Prostate gland (tissue), 2 donors: ENCODE measurements around the gene GRIP2. TPM values are rescaled to one million over a fixed set of nuclear protein-coding genes. Genes with fewer than 3 reads are reported as not detected.

Experiments used
- DNase-seq: peaks from one replicate; pipeline ENCODE4 v3.0.0-alpha.2; 2019; ENCODE audit warnings: low spot score
- H3K27ac ChIP-seq, 2 donors: fragments of 200-600 bp; sonication (generic); 2 replicates each; pipeline ENCODE4 v1.5.1; 2017 to 2019
- H3K27me3 ChIP-seq: fragments of 200-600 bp; sonication (generic); replicated peaks from 2 replicates; pipeline ENCODE4 v1.5.1; 2019; ENCODE audit not compliant: insufficient read depth
- H3K36me3 ChIP-seq, 2 donors: fragments of 200-600 bp; sonication (generic); 1 replicate in 1 of 2; 2 replicates in 1 of 2; pipeline versions ENCODE4 v1.5.1 to v1.8.1; 2017 to 2019
- H3K4me1 ChIP-seq: fragments of 200-600 bp; sonication (generic); replicated peaks from 2 replicates; pipeline ENCODE4 v1.5.1; 2019
- H3K4me3 ChIP-seq, 2 donors: fragments of 200-600 bp; sonication (generic); 2 replicates each; pipeline ENCODE4 v1.5.1; 2017 to 2019
- H3K9me3 ChIP-seq: fragments of 200-600 bp; sonication (generic); 2 replicates; pipeline ENCODE4 v1.5.1; 2017
- CTCF ChIP-seq, 4 experiments: fragments of 200-600 bp in 2 of 4; fragments of 450-650 bp in 2 of 4; sonication (generic) in 2 of 4; IDR thresholded peaks; 1 replicate in 3 of 4; 2 replicates in 1 of 4; pipeline ENCODE4 v1.5.1; 2016 to 2019; ENCODE audit warnings: antibody characterized with exemption in 4 of 4, mild to moderate bottlenecking in 2 of 4, moderate library complexity in 2 of 4
- POLR2A ChIP-seq: fragments of 450-650 bp; IDR thresholded peaks from one replicate; pipeline ENCODE4 v1.6.1; 2016; ENCODE audit warnings: antibody characterized with exemption, mild to moderate bottlenecking
- POLR2AphosphoS5 ChIP-seq: sonication (generic); formaldehyde crosslinking; IDR thresholded peaks from one replicate; pipeline ENCODE4 v1.6.1; 2017; ENCODE audit warnings: antibody characterized with exemption
- WGBS: methylation state at CpG from one replicate; pipeline ENCODE4 v1.1.5; 2018; 5-methylcytosine and 5-hydroxymethylcytosine counted together
- intact Hi-C: fragments of 100-400 bp; cut with DNase I; formaldehyde crosslinking; loops from one replicate; pipeline ENCODE4 v1.14.2; 2022
- total RNA-seq, 2 donors: library from RNA; depleted of rRNA; stranded (reverse); fragments of >200 nt; gene quantifications; one replicate each; pipeline ENCODE4 v1.1.0, GENCODE V29; 2016

Gene GRIP2
- total RNA-seq, 2 donors from 2014 or later = 0.27 to 0.62 TPM

DNA sequence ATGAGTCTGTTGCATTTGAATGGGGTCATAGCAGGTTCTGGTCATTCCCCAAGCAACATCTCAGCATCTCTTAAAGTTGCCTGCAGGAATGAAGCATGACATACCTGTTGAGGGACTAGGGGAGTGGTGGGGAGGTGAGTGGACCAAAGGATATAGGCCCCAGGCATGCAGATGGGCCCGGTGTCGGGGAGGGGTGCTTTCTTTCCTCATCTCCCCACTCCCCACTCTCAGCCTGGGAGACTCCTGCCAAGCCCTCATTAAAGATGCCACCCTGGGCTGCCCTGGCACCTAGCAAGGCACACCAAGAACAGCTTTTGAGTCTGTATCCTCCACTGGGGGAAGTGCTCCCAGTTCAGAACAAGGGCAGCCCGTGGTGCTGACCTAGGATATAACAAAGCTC lies 54.2 kb downstream of the GRIP2 start:
- Histone ChIP-seq H3K4me3 (no peak overlapping the region), H3K4me1 (no peaks in the 10 kb centered on the region), H3K27me3 (no peaks in the 10 kb centered on the region), H3K36me3 (no peaks in the 10 kb centered on the region), H3K27ac (no peak overlapping the region), H3K9me3 (no peaks in the 10 kb centered on the region)
- no peak for DNase-seq
- intact Hi-C loops = no loop called here
- 88% methylated on average over 3 of the region's 3 CpGs for WGBS
- no peak for TF ChIP-seq POLR2A

GRCh38 chr3:14484741-14485140 lies 55.4 kb downstream of the GRIP2 start:
- Histone ChIP-seq H3K27ac (no peak overlapping the region), H3K4me3 (no peak overlapping the region), H3K4me1 (no peaks in the 10 kb centered on the region), H3K36me3 (no peaks in the 10 kb centered on the region), H3K27me3 (no peaks in the 10 kb centered on the region), H3K9me3 (no peaks in the 10 kb centered on the region)
- 87% methylated on average over 17 of the region's 17 CpGs for WGBS
- DNase-seq = no peak
- intact Hi-C loops = no loop called here
- TF ChIP-seq CTCF (IDR thresholded peaks at IDR 0.05) (no peak), POLR2A (no peak), POLR2AphosphoS5 (no peak)

GRCh38 chr3:14483286-14483685 lies 56.9 kb downstream of the GRIP2 start:
- no peak overlapping the region for H3K27ac ChIP-seq
- H3K4me1 ChIP-seq = no peaks in the 10 kb centered on the region
- TF ChIP-seq POLR2A (no peak), POLR2AphosphoS5 (no peak), CTCF (IDR thresholded peaks at IDR 0.05) (no peak)
- H3K9me3 ChIP-seq = no peaks in the 10 kb centered on the region
- no peaks in the 10 kb centered on the region for H3K36me3 ChIP-seq
- WGBS = 100% methylated on average over 1 of the region's 1 CpG
- intact Hi-C loops = no loop called here
- H3K4me3 ChIP-seq = no peak overlapping the region
- no peak for DNase-seq
- no peaks in the 10 kb centered on the region for H3K27me3 ChIP-seq

DNA sequence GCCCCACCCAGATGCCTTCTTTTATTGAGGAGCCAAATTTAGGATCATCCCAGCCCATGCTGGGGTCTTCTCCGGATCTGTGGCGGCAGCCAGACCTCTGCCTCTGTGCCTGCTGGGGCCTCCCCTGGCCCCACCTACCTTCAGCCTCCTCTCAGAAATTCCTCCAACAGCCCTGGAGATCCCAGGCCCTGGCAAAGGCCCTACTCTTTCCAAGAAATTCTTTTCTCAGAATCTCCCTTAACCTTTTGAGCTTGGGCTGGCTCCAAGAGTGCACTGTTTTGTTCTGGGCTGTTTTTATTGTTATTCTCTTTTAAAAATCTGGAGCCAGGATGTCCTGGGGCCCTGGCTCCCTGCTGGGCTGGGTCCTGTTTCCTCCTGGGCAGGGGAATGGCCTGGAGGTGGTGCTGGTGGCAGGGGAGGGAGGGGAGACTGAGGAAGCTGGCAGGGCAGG lies 57.8 kb downstream of the GRIP2 start:
- DNase-seq = no peak

DNA sequence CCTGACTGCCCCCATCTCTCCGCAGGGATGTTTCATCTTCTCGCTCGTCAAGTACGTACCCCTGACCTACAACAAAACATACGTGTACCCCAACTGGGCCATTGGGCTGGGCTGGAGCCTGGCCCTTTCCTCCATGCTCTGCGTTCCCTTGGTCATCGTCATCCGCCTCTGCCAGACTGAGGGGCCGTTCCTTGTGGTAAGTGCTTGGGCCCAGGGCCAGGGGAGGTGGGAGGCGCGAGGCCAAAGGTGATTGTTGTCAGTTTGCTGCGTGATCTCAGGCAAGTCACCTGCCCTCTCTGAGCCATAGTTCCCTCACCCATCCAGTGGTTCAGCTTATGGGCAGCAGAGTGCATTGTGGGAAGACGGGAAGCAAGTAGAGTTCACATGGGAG lies 58.5 kb downstream of the GRIP2 start:
- Histone ChIP-seq H3K36me3 (no peaks in the 10 kb centered on the region), H3K9me3 (no peaks in the 10 kb centered on the region), H3K27me3 (no peaks in the 10 kb centered on the region), H3K27ac (no peak overlapping the region), H3K4me3 (no peak overlapping the region), H3K4me1 (no peaks in the 10 kb centered on the region)
- TF ChIP-seq POLR2AphosphoS5 = no peak
- TF ChIP-seq POLR2A = no peak
- TF ChIP-seq CTCF (IDR thresholded peaks at IDR 0.05) = no peak
- intact Hi-C loops = no loop called here
- DNase-seq = no peak
- WGBS = 90% methylated on average over 13 of the region's 13 CpGs

More for the DNA sequence above, 57.8 kb downstream of the GRIP2 start:
- Histone ChIP-seq H3K4me1 (no peaks in the 10 kb centered on the region), H3K36me3 (no peaks in the 10 kb centered on the region), H3K27me3 (no peaks in the 10 kb centered on the region), H3K9me3 (no peaks in the 10 kb centered on the region), H3K27ac (no peak overlapping the region), H3K4me3 (no peak overlapping the region)
- TF ChIP-seq POLR2AphosphoS5 (no peak), POLR2A (no peak), CTCF (IDR thresholded peaks at IDR 0.05) (no peak)
- 52% methylated on average over 2 of the region's 2 CpGs for WGBS
- intact Hi-C loops = no loop called here
